Neutrophil (primary cell): ENCODE results near the gene CEP95.
"Not testable (repeated sequence)": the region's sequence is repeated elsewhere in the genome, so short reads cannot be mapped to it uniquely, and the experiment has no call there.

ENCODE experiments used
- H3K27ac ChIP-seq: fragments of 200-600 bp; sonication (generic); 2 replicates; pipeline ENCODE4 v1.5.1; 2016; ENCODE audit warnings: mild to moderate bottlenecking, moderate library complexity
- H3K27me3 ChIP-seq: fragments of 200-600 bp; sonication (generic); 2 replicates; pipeline ENCODE4 v1.6.0; 2016; ENCODE audit warnings: mild to moderate bottlenecking
- H3K36me3 ChIP-seq: fragments of 200-600 bp; sonication (generic); 2 replicates; pipeline ENCODE4 v1.5.1; 2017
- H3K4me1 ChIP-seq, 2 experiments: fragments of 200-600 bp in 1 of 2; sonication (generic) in 1 of 2; 1 replicate in 1 of 2; 2 replicates in 1 of 2; pipeline versions ENCODE4 v1.5.1 to v1.6.1; 2013 to 2016; ENCODE audit warnings: low read depth in 1 of 2, low read length in 1 of 2, mild to moderate bottlenecking in 1 of 2, moderate library complexity in 1 of 2; ENCODE audit not compliant: control insufficient read depth in 1 of 2, insufficient read depth in 1 of 2
- H3K4me3 ChIP-seq, 2 experiments: fragments of 200-600 bp in 1 of 2; sonication (generic) in 1 of 2; 1 replicate in 1 of 2; 2 replicates in 1 of 2; pipeline ENCODE4 v1.5.1; 2013 to 2016; ENCODE audit warnings: low read depth in 1 of 2, low read length in 1 of 2, mild to moderate bottlenecking in 1 of 2, moderate library complexity in 1 of 2
- H3K9me3 ChIP-seq: fragments of 200-600 bp; sonication (generic); 2 replicates; pipeline ENCODE4 v1.5.1; 2016
- CTCF ChIP-seq: fragments of 200-600 bp; sonication (generic); IDR thresholded peaks from 2 replicates; pipeline ENCODE4 v1.5.1; 2016; ENCODE audit warnings: antibody characterized with exemption

The CEP95 gene

GRCh38 chr17:64565563-64565962 is 58.8 kb downstream of the CEP95 start:
- TF ChIP-seq CTCF = no peak

GRCh38 chr17:64571746-64572145 is 65.0 kb downstream of the CEP95 start:
- Histone ChIP-seq H3K36me3 (peaks cover 51% of the 10 kb centered on the region), H3K4me3 (no peak overlapping the region), H3K27me3 (no peaks in the 10 kb centered on the region), H3K9me3 (no peaks in the 10 kb centered on the region), H3K27ac (no peak overlapping the region), H3K4me1 (no peaks in the 10 kb centered on the region)
- TF ChIP-seq CTCF = no peak

More at GRCh38 chr17:64565563-64565962, 58.8 kb downstream of the CEP95 start:
- Histone ChIP-seq H3K27me3 (no peaks in the 10 kb centered on the region), H3K27ac (no peak overlapping the region), H3K9me3 (no peaks in the 10 kb centered on the region), H3K36me3 (peaks cover 63% of the 10 kb centered on the region), H3K4me3 (no peak overlapping the region), H3K4me1 (no peaks in the 10 kb centered on the region)

- no peak overlapping the region for H3K27ac ChIP-seq
- H3K4me3 ChIP-seq = no peak overlapping the region
- no peak for TF ChIP-seq CTCF
- H3K4me1 ChIP-seq = no peaks in the 10 kb centered on the region
- H3K9me3 ChIP-seq = no peaks in the 10 kb centered on the region
- H3K27me3 ChIP-seq = no peaks in the 10 kb centered on the region
- H3K36me3 ChIP-seq = peaks cover 53% of the 10 kb centered on the region
Observed at GRCh38 chr17:64572682-64573154, 65.9 kb downstream of the CEP95 start.

GRCh38 chr17:64573214-64573613 is 66.4 kb downstream of the CEP95 start:
- no peaks in the 10 kb centered on the region for H3K4me1 ChIP-seq
- no peaks in the 10 kb centered on the region for H3K9me3 ChIP-seq
- no peak overlapping the region for H3K4me3 ChIP-seq
- peaks cover 53% of the 10 kb centered on the region for H3K36me3 ChIP-seq
- H3K27me3 ChIP-seq = no peaks in the 10 kb centered on the region
- H3K27ac ChIP-seq = no peak overlapping the region
- no peak for TF ChIP-seq CTCF

- H3K27ac ChIP-seq = no peak overlapping the region
- no peaks in the 10 kb centered on the region for H3K9me3 ChIP-seq
- no peak overlapping the region for H3K4me3 ChIP-seq
- no peaks in the 10 kb centered on the region for H3K4me1 ChIP-seq
- peaks cover 50% of the 10 kb centered on the region for H3K36me3 ChIP-seq
- H3K27me3 ChIP-seq = no peaks in the 10 kb centered on the region
- no peak for TF ChIP-seq CTCF
Observed at GRCh38 chr17:64574646-64575045, 67.9 kb downstream of the CEP95 start.

- Histone ChIP-seq H3K4me3 (no peak overlapping the region), H3K4me1 (no peaks in the 10 kb centered on the region), H3K27ac (no peak overlapping the region), H3K9me3 (no peaks in the 10 kb centered on the region), H3K27me3 (no peaks in the 10 kb centered on the region), H3K36me3 (peaks cover 50% of the 10 kb centered on the region)
- no peak for TF ChIP-seq CTCF
Observed at GRCh38 chr17:64575431-64575830, 68.7 kb downstream of the CEP95 start.

GRCh38 chr17:64577025-64577424 is 70.2 kb downstream of the CEP95 start:
- not testable (repeated sequence) for H3K4me1 ChIP-seq, H3K27me3 ChIP-seq, H3K4me3 ChIP-seq, H3K9me3 ChIP-seq, H3K27ac ChIP-seq
- peaks cover 50% of the 10 kb centered on the region for H3K36me3 ChIP-seq
